HG03139 (cell line): Measurements from ENCODE around the gene STK17A.
"Not testable (repeated sequence)": the region's sequence is repeated elsewhere in the genome, so short reads cannot be mapped to it uniquely, and the experiment has no call there.

ENCODE experiments used
- ATAC-seq: cut with Tn5 transposase; IDR thresholded peaks from one replicate; pipeline ENCODE4 v1.9.1; 2021; ENCODE audit not compliant: unreplicated experiment

The STK17A gene

GRCh38 chr7:43568529-43568928 lies 14.4 kb upstream of the STK17A start:
- no peak for ATAC-seq

- ATAC-seq: peak; percentile 53
These were observed 13.5 kb upstream of the STK17A start for GRCh38 chr7:43569424-43569823.

DNA sequence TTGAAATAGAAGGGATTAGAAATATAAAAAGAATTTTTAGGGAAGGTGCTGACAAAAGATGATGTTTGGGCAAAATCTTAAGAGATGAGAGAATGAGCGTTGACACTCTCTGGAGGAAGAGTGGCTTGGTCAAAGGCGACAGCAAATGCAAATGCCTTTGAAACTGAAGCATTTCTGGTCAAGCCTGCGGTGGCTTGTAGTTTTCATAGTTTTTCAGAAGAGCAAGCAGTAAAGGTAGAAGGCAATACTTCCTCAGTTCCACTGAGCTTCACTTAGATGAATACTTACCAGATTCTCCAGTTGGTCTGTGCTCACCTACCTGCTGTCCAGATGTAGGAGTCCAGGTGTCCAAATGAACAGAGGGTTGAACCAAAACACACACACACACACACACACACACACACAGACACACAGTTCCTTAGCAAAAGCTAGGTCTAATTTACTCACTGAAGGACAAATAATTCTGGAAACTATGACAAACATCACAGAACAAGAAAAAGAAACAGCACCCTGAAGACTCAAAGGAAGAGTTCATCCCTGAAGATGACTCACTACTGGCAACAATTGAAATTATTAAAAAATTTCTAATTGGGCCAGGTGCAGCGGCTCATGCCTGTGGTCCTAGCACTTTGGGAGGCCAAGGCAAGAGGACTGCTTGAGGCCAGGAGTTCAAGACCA lies 12.1 kb upstream of the STK17A start:
- no peak for ATAC-seq

DNA sequence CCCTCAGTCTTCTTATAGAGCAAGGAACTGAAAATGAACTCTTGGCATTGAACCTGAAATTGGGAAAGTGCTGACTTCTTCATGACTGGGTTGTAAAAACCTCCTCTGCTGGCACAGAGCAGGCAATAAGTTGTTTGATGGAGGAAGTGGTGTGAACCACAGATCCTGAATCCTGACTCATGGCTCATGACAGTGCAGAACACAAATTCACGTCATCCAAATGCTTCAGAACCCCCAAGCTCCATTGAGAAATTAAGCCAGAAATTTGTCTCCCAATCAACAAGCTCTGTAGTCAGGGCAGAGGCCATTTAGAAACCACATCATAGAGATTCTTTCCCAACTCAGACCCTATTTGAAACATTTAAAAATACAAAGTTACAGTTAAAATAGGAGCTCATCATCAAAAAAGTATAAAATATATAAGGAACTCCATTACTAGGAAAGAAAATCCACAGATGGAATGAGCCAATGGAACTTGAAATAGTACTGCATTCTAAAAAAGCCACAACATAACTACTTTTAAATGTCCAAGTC lies 10.3 kb upstream of the STK17A start:
- ATAC-seq: no peak

DNA sequence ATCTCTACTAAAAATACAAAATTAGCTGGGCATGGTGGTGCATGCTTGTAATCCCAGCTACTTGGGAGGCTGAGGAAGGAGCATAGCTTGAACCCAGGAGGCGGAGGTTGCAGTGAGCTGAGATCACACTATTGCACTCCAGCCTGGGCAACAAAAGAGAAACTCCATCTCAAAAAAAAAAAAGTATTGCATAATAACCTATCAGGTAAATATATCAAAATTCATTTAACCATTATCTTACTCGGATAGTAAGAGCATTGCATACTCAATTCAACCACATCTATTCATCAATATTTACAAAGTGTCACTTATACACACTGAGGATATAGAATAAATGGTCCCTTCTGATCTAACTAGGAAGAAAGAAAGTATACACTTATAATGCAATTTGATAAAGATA lies 9.1 kb upstream of the STK17A start:
- not testable (repeated sequence) for ATAC-seq

GRCh38 chr7:43575506-43575905 lies 7.4 kb upstream of the STK17A start:
- ATAC-seq: no peak

- ATAC-seq: no peak
These were observed 6.7 kb upstream of the STK17A start for GRCh38 chr7:43576241-43576640.

- no peak for ATAC-seq
These were observed 5.4 kb upstream of the STK17A start for GRCh38 chr7:43577485-43577951.

DNA sequence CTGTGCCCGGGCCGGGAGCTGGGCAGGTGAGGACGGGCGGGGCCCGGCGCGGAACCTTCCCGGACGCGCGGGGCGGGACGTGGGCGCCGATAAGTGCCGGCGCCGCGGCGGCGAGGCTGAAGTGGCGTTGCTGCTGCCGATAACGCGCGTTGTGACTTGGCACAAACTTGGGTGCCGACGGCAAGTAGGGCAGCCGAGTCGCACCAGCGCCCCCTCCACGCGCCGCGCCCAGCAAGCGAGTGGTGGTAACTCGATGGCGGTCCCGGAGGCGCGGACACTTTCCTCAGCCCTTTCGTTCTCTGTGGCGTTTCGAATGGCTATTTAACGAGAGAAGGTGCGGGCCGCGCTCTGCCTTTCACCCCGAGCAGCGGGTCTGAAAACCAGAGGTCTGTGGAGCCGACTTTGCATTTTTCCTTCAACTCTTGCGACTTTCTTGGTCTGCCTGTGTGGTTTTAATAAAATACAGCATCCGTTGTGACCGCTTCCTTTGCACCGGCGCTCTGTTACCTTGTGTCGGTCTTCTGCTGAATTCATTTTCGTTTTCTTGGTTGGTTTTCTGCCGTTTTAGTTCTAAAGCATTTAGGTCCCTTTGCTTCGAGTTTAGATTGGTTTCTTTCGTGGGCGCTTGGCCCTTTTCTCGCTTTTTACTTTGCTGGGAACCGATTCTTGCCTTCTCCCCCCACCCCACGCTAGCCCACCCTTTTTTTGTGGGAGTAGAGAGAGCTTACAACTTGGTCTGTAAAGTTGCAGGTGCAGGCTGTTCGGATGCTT lies 701 bp downstream of the STK17A start:
- ATAC-seq: peak; percentile 21

GRCh38 chr7:43584195-43584586 lies 1.3 kb downstream of the STK17A start:
- no peak for ATAC-seq

- ATAC-seq: not testable (repeated sequence)
These were observed 1.8 kb downstream of the STK17A start for GRCh38 chr7:43584733-43585132.

DNA sequence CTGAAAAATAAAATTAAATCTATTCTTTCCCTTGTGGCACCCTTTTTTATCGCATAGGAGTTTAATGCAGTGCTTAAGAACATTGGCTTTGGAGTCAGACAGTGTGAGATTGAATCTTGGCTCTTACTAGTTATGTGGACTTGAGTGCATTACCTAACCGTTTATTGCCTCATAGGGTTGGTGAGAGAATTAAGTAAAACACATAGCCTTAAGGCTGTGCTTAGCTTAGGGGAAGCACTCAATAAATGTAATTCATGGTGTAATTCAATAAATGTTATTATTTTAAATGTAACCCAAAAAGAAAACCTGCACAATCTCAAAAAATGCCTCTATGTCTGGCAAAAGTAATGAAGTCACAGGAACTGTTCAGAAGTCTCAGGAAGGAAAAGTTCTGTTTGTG lies 2.7 kb downstream of the STK17A start:
- no peak for ATAC-seq

GRCh38 chr7:43586251-43586900 lies 3.5 kb downstream of the STK17A start:
- ATAC-seq: no peak

DNA sequence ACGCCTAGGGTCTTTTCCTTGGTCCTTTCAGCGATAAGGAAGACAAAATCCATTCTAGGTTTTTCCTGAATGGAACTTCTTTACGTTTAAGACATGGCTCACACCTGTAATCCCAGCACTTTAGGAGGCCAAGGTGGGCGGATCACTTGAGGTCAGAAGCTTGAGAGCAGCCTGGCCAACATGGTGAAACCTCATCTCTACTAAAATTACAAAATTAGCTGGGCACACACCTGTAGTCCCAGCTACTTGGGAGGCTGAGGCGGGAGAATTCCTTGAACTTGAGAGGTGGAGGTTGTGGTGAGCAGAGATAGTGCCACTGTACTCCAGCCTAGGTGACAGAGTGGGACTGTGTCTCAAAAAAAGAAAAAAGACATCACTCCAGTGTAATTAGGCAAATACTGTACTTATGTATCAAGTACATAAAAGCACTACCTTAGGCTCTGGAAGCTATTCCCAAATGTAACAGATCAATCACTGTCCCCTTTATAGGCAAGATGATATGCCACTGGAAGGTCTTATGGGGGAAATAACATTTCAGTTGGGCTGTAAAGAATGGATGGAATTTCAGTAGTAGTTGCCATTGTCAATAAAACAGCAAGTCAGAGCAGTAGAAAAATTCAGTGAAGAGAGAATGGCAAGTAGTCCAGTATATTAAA lies 5.7 kb downstream of the STK17A start:
- ATAC-seq: no peak

DNA sequence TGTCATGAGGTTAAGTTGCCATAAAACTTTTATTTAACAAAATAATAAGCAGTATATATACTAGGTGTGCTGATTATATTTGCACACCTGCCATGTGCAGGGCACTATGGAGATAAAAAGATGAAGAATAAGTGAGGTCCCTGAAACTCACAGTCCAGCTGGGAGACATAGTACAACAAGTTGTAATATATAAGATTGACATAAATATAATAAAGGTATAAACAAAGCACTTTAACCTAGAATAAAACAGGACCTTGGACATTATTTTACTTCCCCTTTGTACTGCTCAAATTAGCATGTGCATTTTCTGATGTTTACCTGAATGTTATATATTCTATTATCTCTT lies 6.2 kb downstream of the STK17A start:
- no peak for ATAC-seq

DNA sequence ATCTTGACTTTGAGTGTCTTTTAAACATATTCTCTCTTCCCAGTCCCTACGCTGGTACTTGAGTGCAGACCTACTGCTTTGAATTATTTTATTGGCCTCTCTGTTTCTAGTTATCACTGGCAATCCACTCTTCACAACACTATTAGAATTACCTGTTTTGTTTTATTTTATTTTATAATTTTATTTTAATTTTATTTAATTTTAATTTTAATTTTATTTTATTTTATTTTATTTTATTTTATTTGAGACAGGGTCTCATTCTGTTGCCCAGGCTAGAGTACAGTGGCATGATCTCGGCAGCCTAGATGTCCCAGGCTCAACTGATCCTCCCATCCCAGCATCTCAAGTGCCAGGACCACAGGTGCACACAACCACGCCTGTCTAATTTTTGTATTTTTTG lies 6.8 kb downstream of the STK17A start:
- no peak for ATAC-seq

GRCh38 chr7:43590862-43591557 lies 8.1 kb downstream of the STK17A start:
- peak; percentile 76 for ATAC-seq

GRCh38 chr7:43591558-43592180 lies 8.8 kb downstream of the STK17A start:
- peak; percentile 27 for ATAC-seq

DNA sequence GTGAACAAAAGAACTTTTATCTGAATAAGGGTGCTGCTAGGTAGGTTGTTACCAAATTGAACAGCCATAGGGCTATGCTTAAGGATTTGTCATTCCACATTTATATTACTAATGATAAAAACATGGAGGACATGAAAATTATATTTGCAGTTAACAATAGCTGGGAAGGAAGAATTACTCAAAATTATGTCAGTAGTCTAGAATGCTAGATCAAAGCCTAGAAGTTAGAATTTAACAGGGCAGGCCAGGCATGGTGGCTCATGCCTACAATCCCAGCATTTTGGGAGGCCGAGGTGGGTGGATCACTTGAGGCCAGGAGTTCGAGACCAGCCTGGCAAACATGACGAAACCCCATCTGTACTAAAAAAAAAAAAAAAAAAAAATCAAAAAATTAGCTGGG lies 9.4 kb downstream of the STK17A start:
- ATAC-seq: no peak

DNA sequence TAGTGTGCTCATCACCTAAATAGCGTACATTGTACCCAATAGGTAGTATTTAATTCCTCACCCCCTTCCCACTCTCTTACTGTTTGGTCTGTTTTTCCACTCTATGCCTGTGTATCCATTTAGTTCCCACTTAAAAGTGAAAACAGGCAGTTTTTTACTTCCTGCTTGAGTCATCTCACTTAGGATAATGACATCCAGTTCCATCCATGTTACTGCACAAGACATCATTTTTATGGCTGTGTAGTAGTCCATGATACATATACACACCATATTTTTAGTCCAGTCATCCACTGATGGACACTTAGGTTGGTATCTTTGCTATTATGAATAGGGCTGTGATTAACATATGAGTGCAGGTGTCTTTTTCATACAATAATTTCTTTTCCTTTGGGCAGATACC lies 10.1 kb downstream of the STK17A start:
- ATAC-seq: no peak
